Sigmoid colon (tissue), 7 donors: ENCODE data around the gene SGO2. TPM values are rescaled to one million over a fixed set of nuclear protein-coding genes. Genes with fewer than 3 reads are reported as not detected.

Experiments
- DNase-seq: peaks from one replicate; pipeline ENCODE4 v3.0.0-alpha.2; 2019
- H3K27ac ChIP-seq, 4 donors: fragments of 200-600 bp; sonication (generic); one replicate each; pipeline ENCODE4 v1.5.1; 2016 to 2019; ENCODE audit warnings: mild to moderate bottlenecking in 1 of 4
- H3K27me3 ChIP-seq, 3 donors: fragments of 200-600 bp; sonication (generic); one replicate each; pipeline ENCODE4 v1.5.1; 2019; ENCODE audit warnings: mild to moderate bottlenecking in 1 of 3
- H3K36me3 ChIP-seq, 4 donors: fragments of 200-600 bp; sonication (generic); one replicate each; pipeline ENCODE4 v1.5.1; 2016 to 2019
- H3K4me1 ChIP-seq, 4 donors: fragments of 200-600 bp; sonication (generic); one replicate each; pipeline ENCODE4 v1.5.1; 2017 to 2019
- H3K4me3 ChIP-seq, 4 donors: fragments of 200-600 bp; sonication (generic); one replicate each; pipeline ENCODE4 v1.5.1; 2017 to 2019; ENCODE audit warnings: mild to moderate bottlenecking in 2 of 4, moderate library complexity in 1 of 4
- H3K9me3 ChIP-seq, 4 donors: fragments of 200-600 bp in 3 of 4; sonication (generic) in 3 of 4; one replicate each; pipeline versions ENCODE4 v1.5.1 to v1.6.1; 2013 to 2019
- EP300 ChIP-seq, 4 donors: sonication (generic); formaldehyde crosslinking; IDR thresholded peaks; one replicate each; pipeline ENCODE4 v1.6.1; 2017; ENCODE audit warnings: antibody characterized with exemption in 4 of 4
- POLR2A ChIP-seq, 2 donors: fragments of 450-650 bp; IDR thresholded peaks; one replicate each; pipeline ENCODE4 v1.6.1; 2016; ENCODE audit warnings: antibody characterized with exemption in 2 of 2, mild to moderate bottlenecking in 2 of 2, moderate library complexity in 2 of 2
- POLR2AphosphoS5 ChIP-seq, 4 donors: sonication (generic); formaldehyde crosslinking; IDR thresholded peaks; one replicate each; pipeline ENCODE4 v1.6.1; 2017; ENCODE audit warnings: antibody characterized with exemption in 4 of 4
- WGBS, 2 donors: extraction: QIAGEN DNeasy Blood & Tissue Kit; methylation state at CpG; one replicate each; pipeline ENCODE4 v1.1.7; 2013; 5-methylcytosine and 5-hydroxymethylcytosine counted together
- intact Hi-C: fragments of 100-400 bp; cut with DNase I; formaldehyde crosslinking; loops from one replicate; pipeline ENCODE4 v1.15.1; 2023
- polyA plus RNA-seq, 3 donors: library from polyadenylated mRNA; stranded (reverse); fragments of 200-250 nt; gene quantifications; one replicate each; pipeline ENCODE4 v1.2.3, GENCODE V29; 2013
- total RNA-seq, 4 donors: library from RNA; depleted of rRNA; stranded (reverse); fragments of >200 nt; gene quantifications; one replicate each; pipeline ENCODE4 v1.1.0, GENCODE V29; 2016
- TF ChIP-seq, protein P1 (sequence below), 4 experiments: fragments of 450-650 bp in 3 of 4; fragments of 200-600 bp in 1 of 4; IDR thresholded peaks; one replicate each; pipeline ENCODE4 v1.5.1; 2016 to 2019; ENCODE audit warnings: antibody characterized with exemption in 4 of 4, mild to moderate bottlenecking in 3 of 4, moderate library complexity in 2 of 4
- donor health status: healthy with polysubstance abuse.
- donor health status: Bipolar disorder and iron deficiency.
- donor health status: healthy.

The SGO2 gene
- total and polyA plus RNA-seq, 7 donors: 0.60 to 5.0 (median 2.2) TPM

- intact Hi-C loops: no loop called here
- Histone ChIP-seq H3K4me1 (no peaks in the 10 kb centered on the region), H3K9me3 (no peaks in the 10 kb centered on the region), H3K4me3 (no peak overlapping the region), H3K36me3 (peaks cover 10 to 67% (median 12%) of the 10 kb centered on the region in 4 donors), H3K27me3 (no peaks in the 10 kb centered on the region), H3K27ac (no peak overlapping the region)
- WGBS, 2 donors: 91 to 93% methylated on average over 2 of the region's 2 CpGs
- TF ChIP-seq POLR2A (IDR thresholded peaks at IDR 0.05): no peak
- TF ChIP-seq, protein P1, sequence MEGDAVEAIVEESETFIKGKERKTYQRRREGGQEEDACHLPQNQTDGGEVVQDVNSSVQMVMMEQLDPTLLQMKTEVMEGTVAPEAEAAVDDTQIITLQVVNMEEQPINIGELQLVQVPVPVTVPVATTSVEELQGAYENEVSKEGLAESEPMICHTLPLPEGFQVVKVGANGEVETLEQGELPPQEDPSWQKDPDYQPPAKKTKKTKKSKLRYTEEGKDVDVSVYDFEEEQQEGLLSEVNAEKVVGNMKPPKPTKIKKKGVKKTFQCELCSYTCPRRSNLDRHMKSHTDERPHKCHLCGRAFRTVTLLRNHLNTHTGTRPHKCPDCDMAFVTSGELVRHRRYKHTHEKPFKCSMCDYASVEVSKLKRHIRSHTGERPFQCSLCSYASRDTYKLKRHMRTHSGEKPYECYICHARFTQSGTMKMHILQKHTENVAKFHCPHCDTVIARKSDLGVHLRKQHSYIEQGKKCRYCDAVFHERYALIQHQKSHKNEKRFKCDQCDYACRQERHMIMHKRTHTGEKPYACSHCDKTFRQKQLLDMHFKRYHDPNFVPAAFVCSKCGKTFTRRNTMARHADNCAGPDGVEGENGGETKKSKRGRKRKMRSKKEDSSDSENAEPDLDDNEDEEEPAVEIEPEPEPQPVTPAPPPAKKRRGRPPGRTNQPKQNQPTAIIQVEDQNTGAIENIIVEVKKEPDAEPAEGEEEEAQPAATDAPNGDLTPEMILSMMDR (IDR thresholded peaks at IDR 0.05): no peak
- DNase-seq: no peak
Measured at GRCh38 chr2:200498402-200499162, 27.4 kb upstream of the SGO2 start.

DNA sequence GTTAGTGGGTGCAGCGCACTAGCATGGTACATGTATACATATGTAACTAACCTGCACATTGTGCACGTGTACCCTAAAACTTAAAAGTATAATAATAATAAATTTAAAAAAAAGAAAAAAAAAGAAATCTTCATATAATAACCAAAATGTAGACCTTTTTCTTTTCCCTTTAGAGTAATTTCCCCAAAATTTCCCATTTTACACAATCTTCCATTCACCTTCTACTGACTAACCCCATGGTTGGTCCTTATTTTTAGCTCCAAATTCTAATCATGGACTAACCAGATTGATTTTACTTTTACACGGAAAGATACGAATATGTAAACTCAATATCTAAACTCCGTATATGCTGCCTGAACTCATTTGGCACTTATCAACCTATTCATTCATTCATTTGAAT, 23.8 kb upstream of the SGO2 start:
- no peaks in the 10 kb centered on the region for H3K4me1 ChIP-seq
- H3K36me3 ChIP-seq: peaks cover 0 to 57% (median 10%) of the 10 kb centered on the region in 4 donors
- 96 to 99% methylated on average over 5 of the region's 5 CpGs for WGBS, 2 donors
- no peak overlapping the region for H3K27ac ChIP-seq
- intact Hi-C loops: no loop called here
- no peak overlapping the region for H3K4me3 ChIP-seq
- no peaks in the 10 kb centered on the region for H3K27me3 ChIP-seq
- no peak for DNase-seq
- no peaks in the 10 kb centered on the region for H3K9me3 ChIP-seq
- TF ChIP-seq, protein P1 (IDR thresholded peaks at IDR 0.05): no peak
- no peak for TF ChIP-seq POLR2A (IDR thresholded peaks at IDR 0.05)
- no peak for TF ChIP-seq POLR2AphosphoS5 (IDR thresholded peaks at IDR 0.05)
- TF ChIP-seq EP300 (IDR thresholded peaks at IDR 0.05): no peak

DNA sequence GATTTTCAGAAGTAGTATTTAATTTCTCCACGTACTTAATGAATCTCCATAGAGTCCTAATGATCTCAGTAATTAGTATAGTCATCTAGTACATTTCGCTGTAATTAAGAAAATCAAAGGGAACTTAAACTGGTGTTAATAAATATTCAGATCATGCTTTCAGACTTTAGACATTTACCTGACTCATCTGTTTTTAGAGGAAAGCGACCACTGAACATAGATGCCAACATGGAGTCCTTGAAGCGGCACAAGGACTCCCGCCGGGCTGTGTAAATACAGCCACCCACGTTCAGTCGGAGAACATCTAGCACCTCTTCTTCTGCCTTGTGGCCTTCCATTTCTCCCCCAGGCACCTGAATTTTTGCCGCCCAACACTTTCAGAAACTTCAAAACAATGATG, 19.3 kb upstream of the SGO2 start:
- H3K4me3 ChIP-seq: no peak overlapping the region
- TF ChIP-seq POLR2A (IDR thresholded peaks at IDR 0.05) (no peak), POLR2AphosphoS5 (IDR thresholded peaks at IDR 0.05) (no peak), EP300 (IDR thresholded peaks at IDR 0.05) (no peak)
- TF ChIP-seq, protein P1 (IDR thresholded peaks at IDR 0.05): no peak
- intact Hi-C loops: no loop called here
- H3K4me1 ChIP-seq: peaks cover 0 to 15% (median 8%) of the 10 kb centered on the region in 4 donors
- DNase-seq: no peak
- H3K9me3 ChIP-seq: no peaks in the 10 kb centered on the region
- no peak overlapping the region for H3K27ac ChIP-seq
- H3K36me3 ChIP-seq: peaks cover 0 to 39% (median 8%) of the 10 kb centered on the region in 4 donors
- H3K27me3 ChIP-seq: no peaks in the 10 kb centered on the region
- WGBS, 2 donors: 89 to 91% methylated on average over 9 of the region's 9 CpGs

DNA sequence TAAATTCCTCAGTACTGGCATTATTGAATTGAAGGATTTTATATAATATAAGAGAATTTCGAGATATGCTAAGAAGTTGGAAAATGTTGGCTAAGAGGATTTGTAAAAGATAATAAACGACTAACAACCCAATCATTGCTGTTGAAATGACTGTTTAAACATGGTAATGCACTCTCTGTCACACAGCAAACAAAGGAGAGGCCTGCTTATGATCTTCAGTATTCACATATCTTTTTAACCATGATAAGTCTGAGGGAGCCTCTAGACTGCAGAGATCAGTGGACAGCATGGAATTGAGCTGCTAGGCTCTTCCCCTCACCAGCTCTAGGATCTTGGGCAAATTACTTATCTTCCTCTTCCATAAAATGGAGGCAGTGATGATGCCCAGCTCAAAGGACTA, 18.8 kb upstream of the SGO2 start:
- no peaks in the 10 kb centered on the region for H3K9me3 ChIP-seq
- intact Hi-C loops: no loop called here
- H3K4me3 ChIP-seq: no peak overlapping the region
- peaks cover 0 to 15% (median 8%) of the 10 kb centered on the region in 4 donors for H3K4me1 ChIP-seq
- H3K27me3 ChIP-seq: no peaks in the 10 kb centered on the region
- peaks cover 0 to 37% (median 8%) of the 10 kb centered on the region in 4 donors for H3K36me3 ChIP-seq
- 19 to 74% methylated on average over 2 of the region's 2 CpGs for whole genome bisulfite sequencing, 2 donors
- H3K27ac ChIP-seq: no peak overlapping the region
- no peak for DNase-seq
- TF ChIP-seq POLR2AphosphoS5 (IDR thresholded peaks at IDR 0.05) (no peak), POLR2A (IDR thresholded peaks at IDR 0.05) (no peak), EP300 (IDR thresholded peaks at IDR 0.05) (no peak)
- TF ChIP-seq, protein P1 (IDR thresholded peaks at IDR 0.05): no peak
